OCI-LY1 (cell line): Measurements from ENCODE around the gene SORCS3.

ENCODE experiments used
- H2AFZ ChIP-seq: fragments of 200-600 bp; sonication (generic), shearing (Covaris generic); 2 replicates; pipeline ENCODE4 v1.6.0; 2014; ENCODE audit warnings: antibody characterized with exemption, mild to moderate bottlenecking, low read length
- H3F3A ChIP-seq: fragments of 200-600 bp; sonication (generic), shearing (Covaris generic); 2 replicates; pipeline ENCODE4 v1.6.0; 2014; ENCODE audit warnings: mild to moderate bottlenecking, antibody characterized with exemption, low read length, moderate library complexity; ENCODE audit not compliant: insufficient read depth
- H3K27ac ChIP-seq: fragments of 200-600 bp; sonication (generic); 2 replicates; pipeline ENCODE4 v1.5.1; 2014; ENCODE audit warnings: low read length, mixed run types, mild to moderate bottlenecking, low read depth; ENCODE audit not compliant: poor library complexity, severe bottlenecking
- H3K27me3 ChIP-seq: fragments of 200-600 bp; sonication (generic); 2 replicates; pipeline ENCODE4 v1.6.0; 2014; ENCODE audit warnings: antibody characterized with exemption, mild to moderate bottlenecking, low read length, moderate library complexity; ENCODE audit not compliant: insufficient read depth
- H3K36me3 ChIP-seq: fragments of 200-600 bp; sonication (generic); 2 replicates; pipeline ENCODE4 v1.6.1; 2014; ENCODE audit warnings: mild to moderate bottlenecking, antibody characterized with exemption, low read length, moderate library complexity, mixed read lengths; ENCODE audit not compliant: insufficient read depth
- H3K4me1 ChIP-seq: fragments of 200-600 bp; sonication (generic); 2 replicates; pipeline ENCODE4 v1.5.1; 2014; ENCODE audit warnings: mild to moderate bottlenecking, low read length, moderate library complexity; ENCODE audit not compliant: insufficient read depth, severe bottlenecking
- H3K4me2 ChIP-seq: fragments of 200-600 bp; sonication (generic), shearing (Covaris generic); 2 replicates; pipeline ENCODE4 v1.6.1; 2014; ENCODE audit warnings: low read length
- H3K4me3 ChIP-seq: fragments of 200-600 bp; sonication (generic); 2 replicates; pipeline ENCODE4 v1.5.1; 2014; ENCODE audit warnings: low read length, low read depth, mild to moderate bottlenecking, mixed read lengths; ENCODE audit not compliant: poor library complexity, severe bottlenecking
- H3K79me2 ChIP-seq: fragments of 200-600 bp; shearing (Covaris generic); 2 replicates; pipeline ENCODE4 v1.6.1; 2016; ENCODE audit warnings: mixed run types, low read length, mixed read lengths; ENCODE audit not compliant: insufficient read depth
- H3K9ac ChIP-seq: fragments of 200-600 bp; sonication (generic), shearing (Covaris generic); 2 replicates; pipeline ENCODE4 v1.6.1; 2014; ENCODE audit warnings: mild to moderate bottlenecking, low read length, mixed read lengths
- H3K9me2 ChIP-seq: fragments of 200-600 bp; sonication (generic), shearing (Covaris generic); 2 replicates; pipeline ENCODE4 v1.6.1; 2014; ENCODE audit warnings: low read depth, mild to moderate bottlenecking, low read length, mixed read lengths
- H3K9me3 ChIP-seq: fragments of 200-600 bp; shearing (Covaris generic); 2 replicates; pipeline ENCODE4 v1.6.1; 2014; ENCODE audit warnings: low read length, mixed read lengths
- H4K20me1 ChIP-seq: fragments of 200-600 bp; sonication (generic), shearing (Covaris generic); 2 replicates; pipeline ENCODE4 v1.6.0; 2016; ENCODE audit warnings: mild to moderate bottlenecking, low read length; ENCODE audit not compliant: insufficient read depth
- CTCF ChIP-seq: fragments of 200-600 bp; sonication (generic), shearing (Covaris generic); IDR thresholded peaks from 2 replicates; pipeline ENCODE4 v1.5.1; 2017; ENCODE audit warnings: mild to moderate bottlenecking, antibody characterized with exemption, low read length, moderate library complexity, mixed read lengths
- EZH2 ChIP-seq: fragments of 200-600 bp; sonication (generic), shearing (Covaris generic); IDR thresholded peaks from 2 replicates; pipeline ENCODE4 v1.8.0; 2017; ENCODE audit warnings: borderline replicate concordance, mixed run types, mild to moderate bottlenecking, antibody characterized with exemption, low read length, moderate library complexity, mixed read lengths

SORCS3 gene

GRCh38 chr10:104931612-104932134, 290.6 kb downstream of the SORCS3 start:
- Histone ChIP-seq H3K36me3 (no peaks in the 10 kb centered on the region), H3K27ac (no peak overlapping the region), H3K79me2 (no peaks in the 10 kb centered on the region), H3K4me1 (no peaks in the 10 kb centered on the region), H3K4me3 (no peak overlapping the region), H3F3A (no peaks in the 10 kb centered on the region), H4K20me1 (no peaks in the 10 kb centered on the region), H2AFZ (no peak overlapping the region), H3K9me3 (no peaks in the 10 kb centered on the region), H3K9me2 (no peaks in the 10 kb centered on the region), H3K27me3 (no peaks in the 10 kb centered on the region), H3K4me2 (no peak overlapping the region), H3K9ac (no peak overlapping the region)
- TF ChIP-seq EZH2 (no peak), CTCF (no peak)

- Histone ChIP-seq H3K27me3 (no peaks in the 10 kb centered on the region), H3K27ac (no peak overlapping the region), H3K9me2 (no peaks in the 10 kb centered on the region), H3K9ac (no peak overlapping the region), H3K36me3 (no peaks in the 10 kb centered on the region), H2AFZ (no peak overlapping the region), H3K4me1 (no peaks in the 10 kb centered on the region), H3K4me3 (no peak overlapping the region), H3F3A (no peaks in the 10 kb centered on the region), H3K9me3 (no peaks in the 10 kb centered on the region), H3K79me2 (no peaks in the 10 kb centered on the region), H3K4me2 (no peak overlapping the region), H4K20me1 (no peaks in the 10 kb centered on the region)
- TF ChIP-seq CTCF (no peak), EZH2 (no peak)
These were observed 294.6 kb downstream of the SORCS3 start for GRCh38 chr10:104935656-104936055.

- Histone ChIP-seq H3K36me3 (no peaks in the 10 kb centered on the region), H2AFZ (no peak overlapping the region), H3K4me2 (no peak overlapping the region), H3K79me2 (no peaks in the 10 kb centered on the region), H3K4me3 (no peak overlapping the region), H3F3A (no peaks in the 10 kb centered on the region), H3K27ac (no peak overlapping the region), H3K9me3 (no peaks in the 10 kb centered on the region), H4K20me1 (no peaks in the 10 kb centered on the region), H3K9me2 (no peaks in the 10 kb centered on the region), H3K4me1 (no peaks in the 10 kb centered on the region), H3K9ac (no peak overlapping the region), H3K27me3 (no peaks in the 10 kb centered on the region)
- TF ChIP-seq CTCF, result no peak
- TF ChIP-seq EZH2, result no peak
These were observed 296.5 kb downstream of the SORCS3 start for GRCh38 chr10:104937567-104937966.
